Activated CD8-positive, alpha-beta memory T cell treated with anti-CD3 and anti-CD28 coated beads, Interleukin-2, amount 50 U/mL, for 4 hours (primary cell): ENCODE data around the gene ATG10.

ENCODE experiments used
- DNase-seq: peaks from one replicate; pipeline ENCODE4 v3.0.0-alpha.2; 2020

The ATG10 gene

DNA sequence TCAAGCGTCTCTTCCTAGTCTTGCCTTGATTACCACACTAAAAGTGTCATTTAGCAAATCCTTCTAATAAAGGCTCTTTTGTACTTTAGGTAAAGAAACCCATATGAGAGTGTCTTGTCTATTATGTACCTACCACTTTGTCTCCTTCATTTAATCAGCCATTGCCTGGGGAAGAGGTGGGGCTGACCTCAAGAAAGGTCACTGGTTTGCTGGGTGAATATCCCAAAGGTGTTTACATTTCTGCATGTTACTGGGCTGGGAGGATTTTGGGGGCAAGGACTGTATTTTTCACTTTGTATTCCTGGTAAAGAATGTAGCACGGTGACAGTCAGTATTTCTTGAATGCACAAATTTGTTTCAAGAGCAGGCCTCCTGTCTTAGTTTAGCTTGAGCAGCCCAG is 318.2 kb downstream of the ATG10 start:
- DNase-seq = no peak

DNA sequence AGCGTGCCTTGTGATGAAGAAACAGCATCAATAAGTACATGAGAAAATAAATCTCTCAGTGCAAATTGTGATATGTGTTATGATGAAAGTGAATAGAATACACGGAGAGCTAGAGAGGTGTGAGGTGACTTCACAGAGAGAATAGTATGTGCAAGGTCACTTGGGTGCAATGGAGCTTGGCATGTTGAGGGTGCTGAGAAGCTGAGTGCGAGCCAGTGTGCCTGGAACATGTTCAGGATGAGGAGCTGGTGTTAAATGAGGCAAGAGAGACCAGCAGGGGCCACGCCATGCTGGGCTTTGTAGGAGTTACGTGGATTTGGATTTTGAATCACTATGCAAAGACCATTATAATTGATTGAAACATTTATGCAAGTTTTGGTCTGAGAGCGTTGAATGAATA is 319.1 kb downstream of the ATG10 start:
- DNase-seq = no peak

DNA sequence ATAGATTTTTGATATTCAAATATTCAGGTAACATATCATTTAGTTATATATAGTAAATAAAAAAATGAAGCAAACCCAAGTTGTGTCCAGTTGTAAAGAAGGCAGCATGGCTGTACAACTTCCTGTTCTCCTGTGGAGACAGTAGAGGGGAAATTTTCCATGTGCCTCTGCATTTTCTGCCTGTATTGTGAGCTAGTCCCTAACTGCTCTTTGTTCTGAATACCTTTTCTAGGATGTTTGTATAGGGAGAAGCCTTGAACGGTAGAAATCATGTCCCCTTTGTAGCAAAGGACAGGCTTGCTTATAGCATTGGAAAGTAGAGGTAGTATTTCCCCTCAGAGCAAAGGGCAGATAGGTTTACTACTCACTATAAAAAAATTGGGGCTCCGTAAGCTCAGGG is 319.6 kb downstream of the ATG10 start:
- DNase-seq = no peak

DNA sequence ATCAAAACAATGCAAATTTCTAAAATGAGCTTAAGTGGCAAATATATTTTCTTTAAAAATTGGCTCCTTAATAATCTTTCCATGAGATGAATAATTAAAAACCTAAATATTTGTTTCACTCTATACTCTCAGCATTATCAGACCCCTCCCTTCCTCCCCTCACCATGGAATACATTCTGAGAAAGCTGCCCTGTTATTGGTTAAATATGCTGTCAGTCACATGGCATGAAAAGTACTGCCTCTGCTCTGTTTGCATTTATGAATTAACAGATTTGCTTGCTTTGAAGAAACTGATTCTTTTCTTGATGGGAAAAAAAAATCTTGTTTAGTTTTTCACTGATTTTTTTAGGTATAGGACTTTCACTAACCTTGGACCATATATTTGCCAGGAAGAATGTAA is 323.3 kb downstream of the ATG10 start:
- DNase-seq = no peak

DNA sequence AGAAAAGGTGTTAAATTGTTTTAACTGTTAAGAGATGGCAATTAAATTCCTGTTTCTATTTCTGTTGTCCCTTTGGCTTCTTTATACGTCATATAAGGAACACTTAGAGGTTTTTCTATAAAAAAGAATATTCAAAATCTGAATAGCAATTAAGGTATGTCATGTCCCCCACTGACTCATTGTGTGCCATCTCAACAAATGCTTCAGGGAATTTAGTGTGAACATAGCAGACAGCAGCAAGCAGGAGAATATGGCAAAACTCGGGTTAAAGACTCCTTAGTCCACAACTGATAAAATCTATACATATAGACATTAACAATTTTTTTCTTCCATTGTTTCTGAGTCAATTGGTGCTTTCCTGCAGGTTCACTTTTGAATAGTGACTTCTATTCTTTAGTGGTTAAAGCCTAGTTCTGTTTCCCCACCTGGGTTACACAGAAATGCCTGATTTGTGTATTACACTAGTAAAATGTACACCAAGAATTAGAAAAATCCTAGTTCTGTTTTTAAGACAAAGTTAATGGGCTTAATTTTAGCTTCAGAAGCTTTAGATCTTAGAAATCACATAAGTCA is 324.2 kb downstream of the ATG10 start:
- no peak for DNase-seq

DNA sequence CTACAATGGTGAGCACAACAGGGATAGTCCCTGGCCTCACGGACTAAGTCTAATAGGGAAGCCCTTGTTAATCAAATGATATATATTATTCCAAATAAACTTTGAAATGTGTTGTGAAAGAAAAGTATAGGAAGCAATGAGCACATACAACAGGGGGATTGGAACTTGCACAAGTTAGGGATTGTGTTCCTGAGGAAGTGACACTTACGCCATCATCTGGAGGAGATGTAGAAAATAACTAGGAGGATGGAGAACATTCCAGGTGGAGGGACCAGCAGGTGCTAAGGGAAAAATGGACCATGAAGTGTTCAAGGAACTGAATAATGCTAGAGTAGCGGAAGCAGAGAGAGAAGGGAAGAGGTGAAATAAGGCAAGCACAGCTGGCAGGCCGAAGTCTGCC is 325.1 kb downstream of the ATG10 start:
- no peak for DNase-seq

DNA sequence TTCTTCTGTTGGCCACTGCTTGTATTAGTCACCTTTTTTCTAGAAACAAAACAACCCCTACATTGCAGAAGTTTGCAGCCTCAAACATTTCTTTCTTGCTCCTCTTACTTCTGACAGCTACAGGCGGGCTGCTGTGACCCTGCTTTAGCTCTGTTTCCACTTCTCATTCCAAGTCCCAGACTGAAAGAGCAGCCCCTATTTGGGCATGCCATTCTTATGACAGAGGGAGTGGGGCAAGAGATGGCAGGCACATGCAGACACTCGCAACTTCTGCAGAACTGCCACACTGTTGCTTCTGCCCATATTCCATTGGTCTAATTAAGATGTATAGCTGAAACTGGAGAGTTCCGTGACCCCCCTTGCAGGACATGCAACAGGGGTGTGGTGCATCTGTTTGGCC is 325.9 kb downstream of the ATG10 start:
- no peak for DNase-seq

DNA sequence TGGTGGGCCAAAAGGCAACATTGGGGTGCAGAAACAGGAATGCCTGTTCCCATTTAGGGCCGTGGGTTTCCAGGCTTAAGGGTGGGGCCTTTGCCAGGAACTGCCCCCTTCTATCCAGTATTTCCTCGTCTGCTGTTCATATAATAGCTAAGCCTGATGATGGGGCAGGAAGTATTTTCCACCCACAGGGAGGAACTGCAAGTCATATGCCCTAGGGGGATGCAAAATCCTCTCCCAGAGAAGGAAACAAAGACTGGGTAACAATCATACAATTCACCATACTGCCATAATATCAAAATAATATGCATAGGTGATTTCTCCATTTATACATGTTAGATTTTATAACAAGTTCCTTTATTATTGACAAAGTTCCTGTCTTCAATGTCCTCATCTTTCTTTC is 326.8 kb downstream of the ATG10 start:
- no peak for DNase-seq

DNA sequence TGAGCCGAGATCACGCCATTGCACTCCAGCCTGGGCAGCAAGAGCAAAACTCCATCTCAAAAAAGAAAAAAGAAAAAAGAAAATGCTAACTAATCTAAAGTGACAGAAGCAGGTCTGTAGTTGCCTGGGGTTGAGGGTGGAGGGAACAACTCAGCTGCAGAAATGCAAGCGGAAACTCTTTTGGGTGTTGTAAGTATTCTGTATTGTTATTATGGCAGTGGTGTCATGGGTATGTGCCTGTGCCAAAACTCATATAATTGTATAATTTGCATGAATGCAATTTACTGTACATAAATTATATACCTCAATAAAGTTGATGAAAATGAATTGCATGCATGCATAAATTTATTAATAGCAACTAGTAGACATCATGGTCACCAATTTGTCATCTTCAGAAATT is 329.4 kb downstream of the ATG10 start:
- no peak for DNase-seq
